SK-N-SH treated with all-trans-retinoic acid at 6 μM for 48 hours (cell line): ENCODE results near the gene OPHN1.

Experiments
- ATAC-seq: fragments of 200-7000 bp; cut with Tn5 transposase; 3 replicates; pipeline ENCODE4 v1.9.1; 2020; ENCODE audit warnings: mild to moderate bottlenecking, moderate library complexity
- ARNTL ChIP-seq: fragments of 450-650 bp; formaldehyde crosslinking; IDR thresholded peaks from 2 replicates; pipeline ENCODE4 v1.5.0; 2020; ENCODE audit warnings: low read depth, mild to moderate bottlenecking, moderate library complexity, borderline replicate concordance
- BACH2 ChIP-seq: fragments of 250-450 bp; sonication (Bioruptor Pico); IDR thresholded peaks from 2 replicates; pipeline ENCODE4 v1.9.0; 2021; ENCODE audit warnings: mild to moderate bottlenecking, borderline replicate concordance
- CREB5 ChIP-seq: fragments of 250-450 bp; sonication (Bioruptor Pico); IDR thresholded peaks from 2 replicates; pipeline ENCODE4 v1.5.1; 2020; ENCODE audit warnings: low read depth, mild to moderate bottlenecking, moderate library complexity
- CSDC2 ChIP-seq: fragments of 250-450 bp; sonication (Bioruptor Pico); IDR thresholded peaks from 2 replicates; pipeline ENCODE4 v1.5.0; 2020; ENCODE audit warnings: mild to moderate bottlenecking, moderate library complexity
- ESRRG ChIP-seq: fragments of 250-450 bp; sonication (Bioruptor Pico); IDR thresholded peaks from 2 replicates; pipeline ENCODE4 v1.6.1; 2021; ENCODE audit warnings: mild to moderate bottlenecking
- GLIS3 ChIP-seq: fragments of 250-450 bp; sonication (Bioruptor Pico); IDR thresholded peaks from 2 replicates; pipeline ENCODE4 v1.5.0; 2020; ENCODE audit warnings: mild to moderate bottlenecking, moderate library complexity
- ISL1 ChIP-seq: fragments of 250-450 bp; sonication (Bioruptor Pico); IDR thresholded peaks from 2 replicates; pipeline ENCODE4 v2.1.2; 2022; ENCODE audit warnings: mild to moderate bottlenecking, moderate library complexity
- OSR1 ChIP-seq: fragments of 250-450 bp; sonication (Bioruptor Pico); IDR thresholded peaks from 2 replicates; pipeline ENCODE4 v1.8.0; 2022; ENCODE audit warnings: moderate library complexity, mild to moderate bottlenecking, inconsistent platforms
- POU6F1 ChIP-seq: fragments of 250-450 bp; sonication (Bioruptor Pico); IDR thresholded peaks from 2 replicates; pipeline ENCODE4 v1.8.0; 2021; ENCODE audit warnings: low read depth, mild to moderate bottlenecking, moderate library complexity, borderline replicate concordance
- PPARA ChIP-seq: fragments of 250-450 bp; sonication (Bioruptor Pico); IDR thresholded peaks from 2 replicates; pipeline ENCODE4 v1.5.0; 2020; ENCODE audit warnings: mild to moderate bottlenecking, borderline replicate concordance
- RARB ChIP-seq: fragments of 250-450 bp; sonication (Bioruptor Pico); IDR thresholded peaks from 2 replicates; pipeline ENCODE4 v1.8.0; 2021; ENCODE audit warnings: mild to moderate bottlenecking, moderate library complexity
- SNAI2 ChIP-seq: fragments of 250-450 bp; sonication (Bioruptor Pico); IDR thresholded peaks from 2 replicates; pipeline ENCODE4 v1.5.0; 2020; ENCODE audit warnings: mild to moderate bottlenecking, moderate library complexity
- TCF4 ChIP-seq: fragments of 250-450 bp; sonication (Bioruptor Pico); IDR thresholded peaks from 2 replicates; pipeline ENCODE4 v1.8.0; 2021; ENCODE audit warnings: mild to moderate bottlenecking, moderate library complexity, borderline replicate concordance
- TOX ChIP-seq: fragments of 250-450 bp; sonication (Bioruptor Pico); IDR thresholded peaks from 2 replicates; pipeline ENCODE4 v1.8.0; 2021; ENCODE audit warnings: mild to moderate bottlenecking, moderate library complexity, borderline replicate concordance
- ZC3H10 ChIP-seq: fragments of 250-450 bp; sonication (Bioruptor Pico); IDR thresholded peaks from 2 replicates; pipeline ENCODE4 v1.5.1; 2021; ENCODE audit warnings: mild to moderate bottlenecking, moderate library complexity
- ZFP3 ChIP-seq: fragments of 250-450 bp; sonication (Bioruptor Pico); IDR thresholded peaks from 2 replicates; pipeline ENCODE4 v1.5.0; 2020; ENCODE audit warnings: mild to moderate bottlenecking, moderate library complexity
- ZFP30 ChIP-seq: fragments of 450-650 bp; formaldehyde crosslinking; IDR thresholded peaks from 2 replicates; pipeline ENCODE4 v1.5.0; 2022; ENCODE audit warnings: mild to moderate bottlenecking, moderate library complexity
- ZNF565 ChIP-seq: fragments of 450-650 bp; formaldehyde crosslinking; conservative IDR thresholded peaks from 2 replicates; pipeline ENCODE4 v1.5.0; 2020; ENCODE audit warnings: low read depth, mild to moderate bottlenecking, moderate library complexity
- ZNF70 ChIP-seq: fragments of 450-650 bp; formaldehyde crosslinking; IDR thresholded peaks from 2 replicates; pipeline ENCODE4 v1.5.0; 2020; ENCODE audit warnings: mild to moderate bottlenecking, moderate library complexity
- ZNF8 ChIP-seq: fragments of 450-650 bp; formaldehyde crosslinking; IDR thresholded peaks from 2 replicates; pipeline ENCODE4 v1.5.0; 2020; ENCODE audit warnings: mild to moderate bottlenecking, moderate library complexity
- TF ChIP-seq, protein P1 (sequence below): fragments of 250-450 bp; sonication (Bioruptor Pico); IDR thresholded peaks from 2 replicates; pipeline ENCODE4 v1.5.0; 2020; ENCODE audit warnings: mild to moderate bottlenecking, moderate library complexity
- TF ChIP-seq, protein P2 (sequence below): fragments of 250-450 bp; sonication (Bioruptor Pico); IDR thresholded peaks from 2 replicates; pipeline ENCODE4 v1.5.1; 2021; ENCODE audit warnings: mild to moderate bottlenecking, moderate library complexity

Gene OPHN1

GRCh38 chrX:68440442-68440841 is 7.1 kb upstream of the OPHN1 start:
- ATAC-seq = no peak; the same call in 2 of the 3 replicates
- TF ChIP-seq CREB5 (CRISPR knock-in tag) = no peak
- no peak for TF ChIP-seq ZNF8 (CRISPR knock-in tag)
- TF ChIP-seq ARNTL (CRISPR knock-in tag) = no peak
- no peak for TF ChIP-seq ZC3H10
- TF ChIP-seq POU6F1 (CRISPR knock-in tag) = no peak
- no peak for TF ChIP-seq CSDC2 (CRISPR knock-in tag)
- no peak for TF ChIP-seq RARB (CRISPR knock-in tag)
- TF ChIP-seq TOX (CRISPR knock-in tag) = no peak
- TF ChIP-seq ZNF70 (CRISPR knock-in tag) = no peak
- TF ChIP-seq, protein P1, sequence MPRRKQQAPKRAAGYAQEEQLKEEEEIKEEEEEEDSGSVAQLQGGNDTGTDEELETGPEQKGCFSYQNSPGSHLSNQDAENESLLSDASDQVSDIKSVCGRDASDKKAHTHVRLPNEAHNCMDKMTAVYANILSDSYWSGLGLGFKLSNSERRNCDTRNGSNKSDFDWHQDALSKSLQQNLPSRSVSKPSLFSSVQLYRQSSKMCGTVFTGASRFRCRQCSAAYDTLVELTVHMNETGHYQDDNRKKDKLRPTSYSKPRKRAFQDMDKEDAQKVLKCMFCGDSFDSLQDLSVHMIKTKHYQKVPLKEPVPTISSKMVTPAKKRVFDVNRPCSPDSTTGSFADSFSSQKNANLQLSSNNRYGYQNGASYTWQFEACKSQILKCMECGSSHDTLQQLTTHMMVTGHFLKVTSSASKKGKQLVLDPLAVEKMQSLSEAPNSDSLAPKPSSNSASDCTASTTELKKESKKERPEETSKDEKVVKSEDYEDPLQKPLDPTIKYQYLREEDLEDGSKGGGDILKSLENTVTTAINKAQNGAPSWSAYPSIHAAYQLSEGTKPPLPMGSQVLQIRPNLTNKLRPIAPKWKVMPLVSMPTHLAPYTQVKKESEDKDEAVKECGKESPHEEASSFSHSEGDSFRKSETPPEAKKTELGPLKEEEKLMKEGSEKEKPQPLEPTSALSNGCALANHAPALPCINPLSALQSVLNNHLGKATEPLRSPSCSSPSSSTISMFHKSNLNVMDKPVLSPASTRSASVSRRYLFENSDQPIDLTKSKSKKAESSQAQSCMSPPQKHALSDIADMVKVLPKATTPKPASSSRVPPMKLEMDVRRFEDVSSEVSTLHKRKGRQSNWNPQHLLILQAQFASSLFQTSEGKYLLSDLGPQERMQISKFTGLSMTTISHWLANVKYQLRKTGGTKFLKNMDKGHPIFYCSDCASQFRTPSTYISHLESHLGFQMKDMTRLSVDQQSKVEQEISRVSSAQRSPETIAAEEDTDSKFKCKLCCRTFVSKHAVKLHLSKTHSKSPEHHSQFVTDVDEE (CRISPR knock-in tag) = no peak
- TF ChIP-seq ESRRG (CRISPR knock-in tag) = no peak
- no peak for TF ChIP-seq BACH2 (CRISPR knock-in tag)
- no peak for TF ChIP-seq ISL1 (CRISPR knock-in tag)
- no peak for TF ChIP-seq TCF4 (CRISPR knock-in tag)
- TF ChIP-seq SNAI2 = no peak
- TF ChIP-seq ZFP3 (CRISPR knock-in tag) = no peak
- TF ChIP-seq, protein P2, sequence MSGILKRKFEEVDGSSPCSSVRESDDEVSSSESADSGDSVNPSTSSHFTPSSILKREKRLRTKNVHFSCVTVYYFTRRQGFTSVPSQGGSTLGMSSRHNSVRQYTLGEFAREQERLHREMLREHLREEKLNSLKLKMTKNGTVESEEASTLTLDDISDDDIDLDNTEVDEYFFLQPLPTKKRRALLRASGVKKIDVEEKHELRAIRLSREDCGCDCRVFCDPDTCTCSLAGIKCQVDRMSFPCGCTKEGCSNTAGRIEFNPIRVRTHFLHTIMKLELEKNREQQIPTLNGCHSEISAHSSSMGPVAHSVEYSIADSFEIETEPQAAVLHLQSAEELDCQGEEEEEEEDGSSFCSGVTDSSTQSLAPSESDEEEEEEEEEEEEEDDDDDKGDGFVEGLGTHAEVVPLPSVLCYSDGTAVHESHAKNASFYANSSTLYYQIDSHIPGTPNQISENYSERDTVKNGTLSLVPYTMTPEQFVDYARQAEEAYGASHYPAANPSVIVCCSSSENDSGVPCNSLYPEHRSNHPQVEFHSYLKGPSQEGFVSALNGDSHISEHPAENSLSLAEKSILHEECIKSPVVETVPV (CRISPR knock-in tag) = no peak
- no peak for TF ChIP-seq OSR1

DNA sequence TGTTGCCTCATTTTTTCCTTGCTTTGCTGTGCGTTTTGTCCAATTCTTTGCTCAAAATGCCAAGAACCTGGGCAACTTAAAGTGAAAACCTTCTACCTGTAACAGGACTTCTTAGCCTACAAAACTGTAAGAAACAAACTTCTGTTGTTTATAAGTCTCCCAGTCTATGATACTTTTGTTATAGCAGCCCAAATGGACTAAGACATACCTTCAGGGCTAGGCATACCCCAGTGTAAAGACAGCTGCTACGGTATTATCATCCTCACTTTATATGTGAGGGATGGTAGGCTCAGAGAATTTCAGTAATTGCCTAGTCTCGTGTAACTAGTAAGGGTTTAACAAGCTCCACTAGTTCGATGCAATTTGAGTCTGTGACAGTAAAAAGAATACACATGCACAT is 6.0 kb upstream of the OPHN1 start:
- TF ChIP-seq PPARA (no peak), ZNF8 (CRISPR knock-in tag) (no peak), ZFP3 (CRISPR knock-in tag) (no peak), ZFP30 (CRISPR knock-in tag) (no peak)
- TF ChIP-seq, protein P2 (CRISPR knock-in tag) = no peak
- no peak for ATAC-seq

DNA sequence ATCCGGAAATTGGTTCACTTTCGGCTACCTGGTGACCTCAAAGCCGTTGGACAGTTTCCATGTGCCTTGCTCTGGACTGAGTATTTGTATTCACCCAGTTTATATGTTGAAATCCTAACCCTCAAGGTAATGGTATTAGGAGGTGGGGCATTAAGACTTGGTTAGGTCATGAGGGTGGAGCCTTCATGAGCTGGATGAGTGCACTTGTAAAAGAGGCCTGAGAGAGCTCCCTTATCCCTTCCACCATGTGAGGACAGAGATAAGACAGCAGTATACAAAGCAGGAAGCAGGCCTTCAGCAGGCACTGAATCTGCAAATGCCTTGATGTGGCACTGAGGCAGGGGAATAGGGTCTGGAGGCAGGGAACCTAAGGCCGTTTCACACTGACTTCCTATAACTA is 5.3 kb upstream of the OPHN1 start:
- TF ChIP-seq CREB5 (CRISPR knock-in tag) (no peak), GLIS3 (CRISPR knock-in tag) (no peak), ZC3H10 (no peak), TOX (CRISPR knock-in tag) (no peak), ZNF70 (CRISPR knock-in tag) (no peak), ZNF565 (CRISPR knock-in tag) (no peak), PPARA (no peak), ISL1 (CRISPR knock-in tag) (no peak), TCF4 (CRISPR knock-in tag) (no peak)
- TF ChIP-seq, protein P2 (CRISPR knock-in tag) = no peak
- no peak for ATAC-seq
